ENCODE measurements around the gene SCAMP4. TPM values are rescaled to one million over a fixed set of nuclear protein-coding genes. Genes with fewer than 3 reads are reported as not detected.

SCAMP4 gene
- polyA plus RNA-seq, 1 donor from 2014 or later, result 12.7 TPM

- H4K20me1 ChIP-seq (ENCODE audit: insufficient read depth), result no peaks in the 10 kb centered on the region
- H3K27me3 ChIP-seq (ENCODE audit: insufficient read depth, low read depth, low read length), result no peaks in the 10 kb centered on the region
- TF ChIP-seq REST (IDR thresholded peaks at IDR 0.05; ENCODE audit: borderline replicate concordance) (no peak), CTCF (IDR thresholded peaks at IDR 0.05; ENCODE audit: poor library complexity, severe bottlenecking) (no peak), TAF1 (IDR thresholded peaks at IDR 0.05; ENCODE audit: low read depth) (no peak), MXI1 (conservative IDR thresholded peaks at IDR 0.05; ENCODE audit: poor library complexity, severe bottlenecking) (no peak), EZH2 (IDR thresholded peaks at IDR 0.05; ENCODE audit: borderline replicate concordance, insufficient read depth, low read length, poor library complexity, severe bottlenecking) (no peak), POLR2AphosphoS5 (IDR thresholded peaks at IDR 0.05) (no peak), SMC3 (conservative IDR thresholded peaks at IDR 0.05; ENCODE audit: poor library complexity) (no peak), EP300 (conservative IDR thresholded peaks at IDR 0.05; ENCODE audit: poor library complexity, severe bottlenecking) (no peak), RAD21 (conservative IDR thresholded peaks at IDR 0.05) (no peak)
- H2AFZ ChIP-seq (ENCODE audit: low read depth, low read length), result no peak overlapping the region
- H3K4me3 ChIP-seq (ENCODE audit: low read length), result no peak overlapping the region
- H3K9me3 ChIP-seq (ENCODE audit: low read length), result no peaks in the 10 kb centered on the region
- no peaks in the 10 kb centered on the region for H3F3A ChIP-seq (ENCODE audit: insufficient read depth, low read length, poor library complexity, severe bottlenecking)
- H3K79me2 ChIP-seq (replicated peaks; ENCODE audit: insufficient read depth, low read length), result peaks cover 63% of the 10 kb centered on the region
- no peaks in the 10 kb centered on the region for H3K36me3 ChIP-seq (ENCODE audit: insufficient read depth, low read length)
- no peaks in the 10 kb centered on the region for H3K9me2 ChIP-seq (ENCODE audit: insufficient read depth, low read length)
- H3K9ac ChIP-seq (ENCODE audit: low read length), result no peak overlapping the region
- H3K4me2 ChIP-seq (ENCODE audit: low read length), result no peak overlapping the region
- H3K27ac ChIP-seq (ENCODE audit: low read length), result no peak overlapping the region
Observed at GRCh38 chr19:1945899-1946298, 40.7 kb downstream of the SCAMP4 start.

GRCh38 chr19:1947651-1948209 is 42.5 kb downstream of the SCAMP4 start:
- no peak for TF ChIP-seq POLR2AphosphoS5 (IDR thresholded peaks at IDR 0.05)
- no peak for TF ChIP-seq RAD21 (conservative IDR thresholded peaks at IDR 0.05)
- TF ChIP-seq MXI1 (conservative IDR thresholded peaks at IDR 0.05; ENCODE audit: poor library complexity, severe bottlenecking), result no peak
- TF ChIP-seq CTCF (IDR thresholded peaks at IDR 0.05; ENCODE audit: poor library complexity, severe bottlenecking), result no peak
- TF ChIP-seq EZH2 (IDR thresholded peaks at IDR 0.05; ENCODE audit: borderline replicate concordance, insufficient read depth, low read length, poor library complexity, severe bottlenecking), result no peak
- TF ChIP-seq REST (IDR thresholded peaks at IDR 0.05; ENCODE audit: borderline replicate concordance), result no peak
- no peak for TF ChIP-seq SMC3 (conservative IDR thresholded peaks at IDR 0.05; ENCODE audit: poor library complexity)
- no peak for TF ChIP-seq TAF1 (IDR thresholded peaks at IDR 0.05; ENCODE audit: low read depth)
- no peak for TF ChIP-seq EP300 (conservative IDR thresholded peaks at IDR 0.05; ENCODE audit: poor library complexity, severe bottlenecking)
- H3K4me3 ChIP-seq (ENCODE audit: low read length), result no peak overlapping the region

More at GRCh38 chr19:1947651-1948209, 42.5 kb downstream of the SCAMP4 start:
- Histone ChIP-seq H3K27ac (ENCODE audit: low read length) (no peak overlapping the region), H3K9me3 (ENCODE audit: low read length) (no peaks in the 10 kb centered on the region), H3K36me3 (ENCODE audit: insufficient read depth, low read length) (no peaks in the 10 kb centered on the region), H3K79me2 (replicated peaks; ENCODE audit: insufficient read depth, low read length) (peaks cover 70% of the 10 kb centered on the region), H2AFZ (ENCODE audit: low read depth, low read length) (no peak overlapping the region), H4K20me1 (ENCODE audit: insufficient read depth) (no peaks in the 10 kb centered on the region), H3K9ac (ENCODE audit: low read length) (no peak overlapping the region), H3F3A (ENCODE audit: insufficient read depth, low read length, poor library complexity, severe bottlenecking) (no peaks in the 10 kb centered on the region), H3K4me2 (ENCODE audit: low read length) (no peak overlapping the region), H3K9me2 (ENCODE audit: insufficient read depth, low read length) (no peaks in the 10 kb centered on the region), H3K27me3 (ENCODE audit: insufficient read depth, low read depth, low read length) (no peaks in the 10 kb centered on the region)
